HepG2 (cell line): ENCODE results near the gene DDR1. TPM values are rescaled to one million over a fixed set of nuclear protein-coding genes. Genes with fewer than 3 reads are reported as not detected.

Experiments used
- ATAC-seq: fragments of 200-7000 bp; cut with Tn5 transposase; 3 replicates; pipeline ENCODE4 v1.9.1; 2020; ENCODE audit warnings: mild to moderate bottlenecking, moderate library complexity
- BruUV-seq: library from RNA; stranded (reverse); fragments of 400-500 nt; replicated peaks from 2 replicates; lab custom pipeline; 2021; lab: Mats Ljungman, UMichigan
- CTCF ChIA-PET: fragments of 300-600 bp; formaldehyde crosslinking; extraction: SDS; loops from one replicate; lab custom pipeline; 2021; ENCODE audit warnings: low total read pairs, inconsistent platforms, low intra/inter-chr PET ratio; lab: Yijun Ruan, JAX
- POLR2A ChIA-PET: fragments of 350-600 bp; sonication (Branson Sonifier 250); formaldehyde crosslinking; loops from one replicate; lab custom pipeline; 2020; ENCODE audit warnings: antibody characterized with exemption, inconsistent platforms; lab: Yijun Ruan, JAX
- DNase-seq: peaks from one replicate; pipeline ENCODE4 v3.0.0-alpha.2; 2015; ENCODE audit warnings: low spot score
- FAIRE-seq: peaks from 3 replicates; lab custom pipeline; 2011; peaks lifted over from hg19 to GRCh38; lab: Jason Lieb, UNC
- H2AFZ ChIP-seq: one replicate; pipeline ENCODE4 v1.6.1; 2011; ENCODE audit warnings: low read length, inconsistent platforms
- H3K27ac ChIP-seq: fragments of 300-600 bp; 3 replicates; pipeline ENCODE4 v1.8.0; 2011; ENCODE audit warnings: mixed run types, mild to moderate bottlenecking, mixed read lengths, low read length, inconsistent platforms; ENCODE audit not compliant: insufficient read depth; ENCODE audit errors: extremely low read length
- H3K27me3 ChIP-seq, 2 experiments: fragments of 200-600 bp in 1 of 2; 2 replicates in 1 of 2; 3 replicates in 1 of 2; pipeline versions ENCODE4 v1.6.0 to v1.8.0; 2011; ENCODE audit warnings: low read length in 2 of 2, mild to moderate bottlenecking in 2 of 2, moderate library complexity in 2 of 2, inconsistent platforms in 1 of 2; ENCODE audit not compliant: insufficient read depth in 2 of 2, control insufficient read depth in 1 of 2
- H3K36me3 ChIP-seq, 2 experiments: fragments of 200-600 bp in 1 of 2; replicated peaks in 1 of 2; 2 replicates in 1 of 2; 3 replicates in 1 of 2; pipeline versions ENCODE4 v1.5.1 to v1.8.0; 2011; ENCODE audit warnings: low read length in 2 of 2, inconsistent platforms in 1 of 2; ENCODE audit not compliant: insufficient read depth in 2 of 2, control insufficient read depth in 1 of 2
- H3K4me1 ChIP-seq: 2 replicates; pipeline ENCODE4 v1.5.1; 2012; ENCODE audit warnings: low read length, inconsistent platforms; ENCODE audit not compliant: insufficient read depth
- H3K4me2 ChIP-seq: 2 replicates; pipeline ENCODE4 v1.6.0; 2011; ENCODE audit warnings: low read depth, low read length, inconsistent platforms
- H3K4me3 ChIP-seq, 3 experiments: fragments of 200-600 bp in 1 of 3; sonication (generic), shearing (Covaris generic) in 1 of 3; replicated peaks in 1 of 3; 2 replicates each; pipeline ENCODE4 v1.5.1; 2011 to 2016; ENCODE audit warnings: low read length in 3 of 3, inconsistent platforms in 2 of 3, low read depth in 2 of 3, mild to moderate bottlenecking in 2 of 3, control low read depth in 1 of 3, mixed read lengths in 1 of 3; ENCODE audit not compliant: insufficient read depth in 1 of 3
- H3K79me2 ChIP-seq: one replicate; pipeline ENCODE4 v1.6.1; 2011; ENCODE audit warnings: low read length, inconsistent platforms; ENCODE audit not compliant: insufficient read depth
- H3K9ac ChIP-seq: 2 replicates; pipeline ENCODE4 v1.6.0; 2011; ENCODE audit warnings: mild to moderate bottlenecking, low read depth, low read length, inconsistent platforms; ENCODE audit not compliant: insufficient read depth
- H3K9me3 ChIP-seq: 2 replicates; pipeline ENCODE4 v1.5.1; 2012; ENCODE audit warnings: mild to moderate bottlenecking, low read length
- H4K20me1 ChIP-seq: 2 replicates; pipeline ENCODE4 v1.6.0; 2011; ENCODE audit warnings: inconsistent platforms, mild to moderate bottlenecking, low read length, moderate library complexity; ENCODE audit not compliant: insufficient read depth
- MBNL3 ChIP-seq: fragments of 250-450 bp; sonication (Bioruptor Pico); conservative IDR thresholded peaks from 2 replicates; pipeline ENCODE4 v1.8.0; 2022; ENCODE audit warnings: mild to moderate bottlenecking, inconsistent platforms
- MXD4 ChIP-seq: IDR thresholded peaks from 2 replicates; pipeline ENCODE4 v1.6.1; 2016; ENCODE audit warnings: mild to moderate bottlenecking, missing biosample characterization, missing genetic modification reagents
- NR3C1 ChIP-seq: sonication (generic); formaldehyde crosslinking; IDR thresholded peaks from 2 replicates; pipeline ENCODE4 v1.4.0; 2020; ENCODE audit warnings: missing genetic modification reagents
- TEAD3 ChIP-seq: optimal IDR thresholded peaks from 2 replicates; pipeline ENCODE3; 2016; ENCODE audit warnings: borderline replicate concordance
- THYN1 ChIP-seq: sonication (generic); formaldehyde crosslinking; IDR thresholded peaks from 2 replicates; pipeline ENCODE4 v1.8.1; 2023; ENCODE audit warnings: low read depth, mild to moderate bottlenecking, moderate library complexity, missing genetic modification reagents, borderline replicate concordance
- U2AF1 ChIP-seq: fragments of 200-400 bp; formaldehyde crosslinking; optimal IDR thresholded peaks from 2 replicates; pipeline ENCODE3; 2017; ENCODE audit warnings: mild to moderate bottlenecking, low read depth, low read length
- ZNF138 ChIP-seq: sonication (generic); formaldehyde crosslinking; IDR thresholded peaks from 2 replicates; pipeline ENCODE4 v1.5.0; 2020; ENCODE audit warnings: mild to moderate bottlenecking, low read depth, missing genetic modification reagents
- ZNF251 ChIP-seq: sonication (generic); formaldehyde crosslinking; IDR thresholded peaks from 2 replicates; pipeline ENCODE4 v1.9.0; 2021; ENCODE audit warnings: mild to moderate bottlenecking, missing genetic modification reagents
- WGBS: methylation state at CpG from one replicate; pipeline ENCODE4 v1.1.6; 2017; ENCODE audit warnings: low lambda C conversion rate; 5-methylcytosine and 5-hydroxymethylcytosine counted together
- in situ Hi-C: cut with HindIII; loops from 2 replicates; pipeline ENCODE4 v1.10.0; 2017; ENCODE audit warnings: low pct_unique_long_range_greater_than_20kb; ENCODE audit not compliant: extremely low pct_ligation_motif_present
- intact Hi-C: fragments of 100-400 bp; cut with micrococcal nuclease; formaldehyde crosslinking; loops from one replicate; pipeline ENCODE4 v1.10.0; 2022; ENCODE audit not compliant: unreplicated experiment
- polyA plus RNA-seq, 8 experiments: library from polyadenylated mRNA; depleted of rRNA in 3 of 8; stranded (reverse) in 7 of 8; unstranded in 1 of 8; fragments of >200 nt; fragmentation: Illumina TruSeq in 4 of 8; extraction: Trizol in 4 of 8; gene quantifications; 2 replicates each; pipeline versions ENCODE4 v1.2.1 to v1.2.3, GENCODE V29; 2011 to 2016; ENCODE audit warnings: low read depth in 4 of 8, missing spikeins in 1 of 8, mixed read lengths in 1 of 8; ENCODE audit not compliant: insufficient read depth in 1 of 8
- total RNA-seq, 5 experiments: library from RNA; depleted of rRNA; stranded (reverse); fragments of >200 nt; fragmentation: Illumina TruSeq; extraction: Trizol; gene quantifications; 2 replicates each; pipeline ENCODE4 v1.2.3, GENCODE V29; 2016; ENCODE audit warnings: low read depth in 1 of 5
- TF ChIP-seq, protein P1 (sequence below): sonication (generic); formaldehyde crosslinking; IDR thresholded peaks from 2 replicates; pipeline ENCODE4 v1.4.0; 2020; ENCODE audit warnings: mild to moderate bottlenecking, missing genetic modification reagents
- TF ChIP-seq, protein P2 (sequence below): IDR thresholded peaks from 2 replicates; pipeline ENCODE4 v1.6.1; 2012; ENCODE audit warnings: low read depth, low read length, improper control_type of control experiment
- TF ChIP-seq, protein P3 (sequence below): sonication (generic); formaldehyde crosslinking; conservative IDR thresholded peaks from 2 replicates; pipeline ENCODE4 v1.4.0; 2020; ENCODE audit warnings: missing genetic modification reagents
- TF ChIP-seq, protein P4 (sequence below): IDR thresholded peaks from 2 replicates; pipeline ENCODE4 v1.6.1; 2016; ENCODE audit warnings: missing compliant biosample characterization, missing genetic modification reagents, borderline replicate concordance
- TF ChIP-seq, protein P5 (sequence below): sonication (generic); formaldehyde crosslinking; IDR thresholded peaks from 2 replicates; pipeline ENCODE4 v1.5.0; 2020; ENCODE audit warnings: mild to moderate bottlenecking, missing genetic modification reagents
- TF ChIP-seq, protein P6 (sequence below): sonication (generic); formaldehyde crosslinking; IDR thresholded peaks from 2 replicates; pipeline ENCODE4 v1.8.0; 2022; ENCODE audit warnings: mild to moderate bottlenecking, missing genetic modification reagents, moderate library complexity

DDR1 gene
- total and polyA plus RNA-seq, 2 of the 13 experiments (the other 11 are each of a cell fraction or from before 2014, with no cell fraction given): 16.7 to 20.2 TPM

DNA sequence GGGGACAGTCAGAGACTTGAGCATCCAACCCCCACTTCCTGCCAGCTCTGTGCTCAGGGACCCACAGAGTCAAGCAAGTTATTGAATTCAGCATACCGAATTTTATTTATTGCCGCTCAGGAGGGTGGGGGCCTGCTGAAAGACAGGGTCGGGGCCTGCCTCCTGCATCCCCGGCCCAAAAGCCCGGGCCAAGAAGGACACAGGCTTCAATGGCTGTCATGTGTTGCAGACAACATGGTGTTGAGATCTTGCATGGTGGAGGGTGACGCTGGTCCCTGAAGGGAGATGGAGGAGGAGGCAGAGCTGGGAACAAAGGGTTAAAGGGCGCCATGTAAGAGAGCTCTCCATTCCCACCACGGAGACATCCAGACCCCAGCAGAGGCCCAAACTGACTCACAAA lies 47.0 kb downstream of the DDR1 start (continued):
- no peak for TF ChIP-seq THYN1 (CRISPR knock-in tag)
- TF ChIP-seq MXD4 (CRISPR knock-in tag): no peak
- no peak for TF ChIP-seq NR3C1 (CRISPR knock-in tag)
- no peak for TF ChIP-seq TEAD3 (CRISPR knock-in tag)

DNA sequence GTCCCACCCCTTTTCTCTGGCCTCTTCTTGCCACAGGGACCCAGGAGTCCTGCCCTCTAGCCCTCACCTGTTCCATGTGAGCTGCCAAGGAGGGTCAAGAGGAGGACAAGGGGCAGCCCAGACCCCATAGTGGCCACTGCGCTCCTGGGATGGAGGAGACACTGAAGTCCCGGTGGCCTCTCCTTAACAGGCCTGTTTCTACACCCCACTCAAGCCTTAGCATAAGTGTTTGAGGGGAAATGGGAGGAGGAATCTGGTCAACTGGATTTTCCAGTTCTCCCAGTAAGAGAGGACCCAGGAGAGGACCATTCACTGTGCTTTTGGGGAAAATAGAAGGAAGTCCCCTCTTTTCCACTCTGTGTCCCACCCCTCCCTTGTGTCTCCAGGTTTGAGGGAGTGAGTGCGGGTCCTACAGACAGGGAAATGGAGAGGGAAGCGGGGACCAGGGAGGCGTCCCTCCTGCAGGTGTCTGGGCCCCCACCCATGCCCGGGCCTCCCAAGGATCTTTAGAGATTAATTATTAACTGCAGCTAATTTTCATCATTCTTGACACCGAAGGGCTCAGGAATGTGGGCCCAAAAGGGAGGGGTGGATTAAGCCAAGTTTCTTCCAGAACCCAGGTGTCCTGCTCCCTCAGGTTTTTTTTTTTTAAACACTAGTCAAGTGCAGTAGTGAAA lies 47.8 kb downstream of the DDR1 start, which contains the start of gene SFTA2:
Gene SFTA2 (minus strand): TSS at position 202 of the 677 bp plus-strand sequence. CDS start 74 bp downstream, at position 128.
- Histone ChIP-seq H3K9ac (no peak within 1 kb of the TSS), H3K4me1 (no peaks in the 10 kb centered on the region), H3K9me3 (no peaks in the 10 kb centered on the region), H3K27ac (no peak within 1 kb of the TSS), H3K79me2 (no peaks in the 10 kb centered on the region), H3K27me3 (peaks cover 2 to 32% of the 10 kb centered on the region in 2 experiments; a peak in 2 of 5 replicates), H4K20me1 (no peaks in the 10 kb centered on the region), H2AFZ (no peak within 1 kb of the TSS), H3K36me3 (no peaks in the 10 kb centered on the region), H3K4me2 (no peak within 1 kb of the TSS), H3K4me3 (no peak within 1 kb of the TSS)
- intact Hi-C loops (no loop called here), in situ Hi-C loops (no loop called here)
- ATAC-seq: no peak
- BruUV-seq: no TSS peak
- FAIRE-seq: no peak
- POLR2A ChIA-PET: no interaction called here
- CTCF ChIA-PET: no interaction called here
- 36% methylated on average over 7 of the region's 7 CpGs for WGBS
- DNase-seq: no peak
- no peak for TF ChIP-seq ZNF138 (CRISPR knock-in tag)
- TF ChIP-seq, protein P1, sequence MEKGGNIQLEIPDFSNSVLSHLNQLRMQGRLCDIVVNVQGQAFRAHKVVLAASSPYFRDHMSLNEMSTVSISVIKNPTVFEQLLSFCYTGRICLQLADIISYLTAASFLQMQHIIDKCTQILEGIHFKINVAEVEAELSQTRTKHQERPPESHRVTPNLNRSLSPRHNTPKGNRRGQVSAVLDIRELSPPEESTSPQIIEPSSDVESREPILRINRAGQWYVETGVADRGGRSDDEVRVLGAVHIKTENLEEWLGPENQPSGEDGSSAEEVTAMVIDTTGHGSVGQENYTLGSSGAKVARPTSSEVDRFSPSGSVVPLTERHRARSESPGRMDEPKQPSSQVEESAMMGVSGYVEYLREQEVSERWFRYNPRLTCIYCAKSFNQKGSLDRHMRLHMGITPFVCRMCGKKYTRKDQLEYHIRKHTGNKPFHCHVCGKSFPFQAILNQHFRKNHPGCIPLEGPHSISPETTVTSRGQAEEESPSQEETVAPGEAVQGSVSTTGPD: no peak
- TF ChIP-seq, protein P2, sequence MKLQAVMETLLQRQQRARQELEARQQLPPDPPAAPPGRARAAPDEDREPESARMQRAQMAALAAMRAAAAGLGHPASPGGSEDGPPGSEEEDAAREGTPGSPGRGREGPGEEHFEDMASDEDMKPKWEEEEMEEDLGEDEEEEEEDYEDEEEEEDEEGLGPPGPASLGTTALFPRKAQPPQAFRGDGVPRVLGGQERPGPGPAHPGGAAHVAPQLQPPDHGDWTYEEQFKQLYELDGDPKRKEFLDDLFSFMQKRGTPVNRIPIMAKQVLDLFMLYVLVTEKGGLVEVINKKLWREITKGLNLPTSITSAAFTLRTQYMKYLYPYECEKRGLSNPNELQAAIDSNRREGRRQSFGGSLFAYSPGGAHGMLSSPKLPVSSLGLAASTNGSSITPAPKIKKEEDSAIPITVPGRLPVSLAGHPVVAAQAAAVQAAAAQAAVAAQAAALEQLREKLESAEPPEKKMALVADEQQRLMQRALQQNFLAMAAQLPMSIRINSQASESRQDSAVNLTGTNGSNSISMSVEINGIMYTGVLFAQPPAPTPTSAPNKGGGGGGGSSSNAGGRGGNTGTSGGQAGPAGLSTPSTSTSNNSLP: no peak
- no peak for TF ChIP-seq ZNF251 (CRISPR knock-in tag)
- TF ChIP-seq, protein P3, sequence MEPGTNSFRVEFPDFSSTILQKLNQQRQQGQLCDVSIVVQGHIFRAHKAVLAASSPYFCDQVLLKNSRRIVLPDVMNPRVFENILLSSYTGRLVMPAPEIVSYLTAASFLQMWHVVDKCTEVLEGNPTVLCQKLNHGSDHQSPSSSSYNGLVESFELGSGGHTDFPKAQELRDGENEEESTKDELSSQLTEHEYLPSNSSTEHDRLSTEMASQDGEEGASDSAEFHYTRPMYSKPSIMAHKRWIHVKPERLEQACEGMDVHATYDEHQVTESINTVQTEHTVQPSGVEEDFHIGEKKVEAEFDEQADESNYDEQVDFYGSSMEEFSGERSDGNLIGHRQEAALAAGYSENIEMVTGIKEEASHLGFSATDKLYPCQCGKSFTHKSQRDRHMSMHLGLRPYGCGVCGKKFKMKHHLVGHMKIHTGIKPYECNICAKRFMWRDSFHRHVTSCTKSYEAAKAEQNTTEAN (CRISPR knock-in tag): no peak
- TF ChIP-seq, protein P4, sequence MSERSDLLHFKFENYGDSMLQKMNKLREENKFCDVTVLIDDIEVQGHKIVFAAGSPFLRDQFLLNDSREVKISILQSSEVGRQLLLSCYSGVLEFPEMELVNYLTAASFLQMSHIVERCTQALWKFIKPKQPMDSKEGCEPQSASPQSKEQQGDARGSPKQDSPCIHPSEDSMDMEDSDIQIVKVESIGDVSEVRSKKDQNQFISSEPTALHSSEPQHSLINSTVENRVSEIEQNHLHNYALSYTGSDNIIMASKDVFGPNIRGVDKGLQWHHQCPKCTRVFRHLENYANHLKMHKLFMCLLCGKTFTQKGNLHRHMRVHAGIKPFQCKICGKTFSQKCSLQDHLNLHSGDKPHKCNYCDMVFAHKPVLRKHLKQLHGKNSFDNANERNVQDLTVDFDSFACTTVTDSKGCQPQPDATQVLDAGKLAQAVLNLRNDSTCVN (CRISPR knock-in tag): no peak
- TF ChIP-seq, protein P5, sequence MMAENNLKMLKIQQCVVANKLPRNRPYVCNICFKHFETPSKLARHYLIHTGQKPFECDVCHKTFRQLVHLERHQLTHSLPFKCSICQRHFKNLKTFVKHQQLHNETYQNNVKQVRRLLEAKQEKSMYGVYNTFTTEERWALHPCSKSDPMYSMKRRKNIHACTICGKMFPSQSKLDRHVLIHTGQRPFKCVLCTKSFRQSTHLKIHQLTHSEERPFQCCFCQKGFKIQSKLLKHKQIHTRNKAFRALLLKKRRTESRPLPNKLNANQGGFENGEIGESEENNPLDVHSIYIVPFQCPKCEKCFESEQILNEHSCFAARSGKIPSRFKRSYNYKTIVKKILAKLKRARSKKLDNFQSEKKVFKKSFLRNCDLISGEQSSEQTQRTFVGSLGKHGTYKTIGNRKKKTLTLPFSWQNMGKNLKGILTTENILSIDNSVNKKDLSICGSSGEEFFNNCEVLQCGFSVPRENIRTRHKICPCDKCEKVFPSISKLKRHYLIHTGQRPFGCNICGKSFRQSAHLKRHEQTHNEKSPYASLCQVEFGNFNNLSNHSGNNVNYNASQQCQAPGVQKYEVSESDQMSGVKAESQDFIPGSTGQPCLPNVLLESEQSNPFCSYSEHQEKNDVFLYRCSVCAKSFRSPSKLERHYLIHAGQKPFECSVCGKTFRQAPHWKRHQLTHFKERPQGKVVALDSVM (CRISPR knock-in tag): no peak
- TF ChIP-seq MBNL3 (CRISPR knock-in tag): no peak
- TF ChIP-seq U2AF1: no peak
- TF ChIP-seq, protein P6, sequence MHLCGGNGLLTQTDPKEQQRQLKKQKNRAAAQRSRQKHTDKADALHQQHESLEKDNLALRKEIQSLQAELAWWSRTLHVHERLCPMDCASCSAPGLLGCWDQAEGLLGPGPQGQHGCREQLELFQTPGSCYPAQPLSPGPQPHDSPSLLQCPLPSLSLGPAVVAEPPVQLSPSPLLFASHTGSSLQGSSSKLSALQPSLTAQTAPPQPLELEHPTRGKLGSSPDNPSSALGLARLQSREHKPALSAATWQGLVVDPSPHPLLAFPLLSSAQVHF (CRISPR knock-in tag): no peak
